IPS-20b (cell line): ENCODE data around the gene ONECUT3.

Experiments used
- H3K27ac ChIP-seq: one replicate; pipeline ENCODE4 v1.5.1; 2013; ENCODE audit warnings: low read length
- H3K27me3 ChIP-seq: 2 replicates; pipeline ENCODE4 v1.6.1; 2013; ENCODE audit warnings: mild to moderate bottlenecking, low read length, inconsistent platforms; ENCODE audit not compliant: insufficient read depth
- H3K36me3 ChIP-seq: 2 replicates; pipeline ENCODE4 v1.6.1; 2013; ENCODE audit warnings: low read depth, mild to moderate bottlenecking, inconsistent platforms, low read length, moderate library complexity; ENCODE audit not compliant: insufficient read depth
- H3K4me1 ChIP-seq: 2 replicates; pipeline ENCODE4 v1.6.1; 2013; ENCODE audit warnings: mild to moderate bottlenecking, control low read depth, inconsistent platforms, low read length, moderate library complexity; ENCODE audit not compliant: insufficient read depth
- H3K4me3 ChIP-seq: 2 replicates; pipeline ENCODE4 v1.5.1; 2013; ENCODE audit warnings: mild to moderate bottlenecking, low read length, inconsistent platforms
- H3K9ac ChIP-seq: 2 replicates; pipeline ENCODE4 v1.6.1; 2013; ENCODE audit warnings: low read depth, mild to moderate bottlenecking, inconsistent platforms, low read length, moderate library complexity
- H3K9me3 ChIP-seq: 2 replicates; pipeline ENCODE4 v1.6.1; 2013; ENCODE audit warnings: mild to moderate bottlenecking, low read depth, low read length, inconsistent platforms; ENCODE audit not compliant: insufficient read depth

The ONECUT3 gene

GRCh38 chr19:1744133-1744665 lies 9.1 kb upstream of the ONECUT3 start:
- no peak overlapping the region for H3K9ac ChIP-seq
- H3K4me3 ChIP-seq, result no peak overlapping the region

GRCh38 chr19:1744822-1745563 lies 8.3 kb upstream of the ONECUT3 start:
- H3K27me3 ChIP-seq, result peaks cover 81% of the 10 kb centered on the region
- no peaks in the 10 kb centered on the region for H3K4me1 ChIP-seq
- H3K36me3 ChIP-seq, result no peaks in the 10 kb centered on the region
- no peaks in the 10 kb centered on the region for H3K9me3 ChIP-seq
- peak overlapping the region; percentile 36; the same call in 1 of the 2 replicates for H3K4me3 ChIP-seq
- H3K27ac ChIP-seq, result no peak overlapping the region
- H3K9ac ChIP-seq, result no peak overlapping the region

More at GRCh38 chr19:1744133-1744665, 9.1 kb upstream of the ONECUT3 start:
- no peak overlapping the region for H3K27ac ChIP-seq
- H3K27me3 ChIP-seq, result peaks cover 77% of the 10 kb centered on the region
- no peaks in the 10 kb centered on the region for H3K4me1 ChIP-seq
- H3K9me3 ChIP-seq, result no peaks in the 10 kb centered on the region
- H3K36me3 ChIP-seq, result no peaks in the 10 kb centered on the region

DNA sequence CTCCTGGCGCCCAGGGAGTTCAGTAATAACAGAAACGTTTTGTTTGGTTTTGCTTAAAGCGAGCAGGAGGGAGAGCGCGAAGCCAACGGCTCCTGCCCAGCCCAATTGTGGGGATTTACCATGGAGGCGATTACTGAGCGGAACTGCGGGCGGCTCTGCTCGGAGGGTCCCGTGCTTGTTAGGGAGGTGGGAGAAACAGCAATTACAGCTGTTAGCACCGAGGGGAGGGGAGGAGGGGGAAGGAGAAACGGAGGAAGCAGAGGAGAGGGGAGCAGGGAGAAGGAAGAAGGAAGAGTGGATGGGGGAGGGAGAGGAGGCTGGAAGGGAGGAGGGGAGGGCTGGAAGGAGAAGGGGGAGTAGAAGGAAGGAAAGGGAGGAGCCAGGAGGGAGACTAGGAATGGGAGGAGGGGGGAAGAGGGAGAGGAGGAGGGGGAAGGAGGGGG lies 7.7 kb upstream of the ONECUT3 start:
- Histone ChIP-seq H3K27ac (no peak overlapping the region), H3K27me3 (peaks cover 81% of the 10 kb centered on the region), H3K4me3 (peak overlapping the region; percentile 36; the same call in 1 of the 2 replicates), H3K9ac (no peak overlapping the region), H3K36me3 (no peaks in the 10 kb centered on the region), H3K4me1 (no peaks in the 10 kb centered on the region), H3K9me3 (no peaks in the 10 kb centered on the region)

DNA sequence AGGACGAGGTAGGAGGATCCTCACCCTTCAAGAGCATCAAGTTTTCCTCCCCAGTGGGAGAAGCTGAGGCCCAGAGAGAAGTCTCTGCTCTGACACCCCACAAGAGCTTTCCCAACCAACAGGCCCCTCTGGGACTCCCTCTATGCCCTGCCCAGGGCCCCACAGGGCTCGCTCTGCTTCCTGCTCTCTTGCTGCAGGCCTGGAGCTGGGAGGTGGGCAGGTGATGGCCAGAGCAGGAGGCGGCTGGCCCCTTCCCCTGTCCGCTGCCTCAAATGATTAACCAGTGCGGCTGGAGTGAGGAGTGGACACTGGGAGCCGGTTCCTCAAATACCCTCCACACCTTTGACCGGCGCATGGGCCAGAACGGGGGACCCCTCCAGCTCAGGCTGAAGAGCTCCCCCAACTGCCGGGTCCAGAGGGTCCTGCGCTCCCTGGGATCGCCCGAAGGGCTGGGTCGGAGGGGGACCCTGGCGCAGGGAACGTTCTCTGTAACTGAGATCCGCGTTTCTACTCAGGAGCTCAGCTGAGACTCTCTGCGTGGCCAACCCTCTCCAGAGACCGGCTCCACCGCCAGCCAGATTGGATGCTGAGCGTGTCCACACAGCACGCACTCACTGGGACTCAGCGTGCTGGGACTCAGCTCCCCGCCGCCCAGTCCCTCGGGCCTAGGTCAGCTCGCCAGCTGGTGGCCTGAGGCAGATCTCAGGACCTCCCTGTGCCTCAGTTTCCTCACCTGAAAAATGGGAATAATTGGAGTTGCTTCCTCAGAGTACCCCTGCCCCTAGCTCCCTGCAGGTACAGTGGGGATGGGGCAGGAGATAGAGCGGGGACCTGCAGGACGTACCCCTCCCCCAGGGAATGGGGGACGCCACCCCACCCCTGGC lies 6.7 kb upstream of the ONECUT3 start:
- Histone ChIP-seq H3K9ac (no peak overlapping the region), H3K4me3 (0 out of 2 replicates have a peak overlapping the region, but pooled peaks have one; percentile 14), H3K9me3 (no peaks in the 10 kb centered on the region), H3K27me3 (peaks cover 89% of the 10 kb centered on the region), H3K36me3 (no peaks in the 10 kb centered on the region), H3K27ac (no peak overlapping the region), H3K4me1 (no peaks in the 10 kb centered on the region)

- no peaks in the 10 kb centered on the region for H3K4me1 ChIP-seq
- H3K9ac ChIP-seq, result no peak overlapping the region
- H3K27me3 ChIP-seq, result peaks cover 93% of the 10 kb centered on the region
- no peak overlapping the region for H3K27ac ChIP-seq
- peak overlapping the region; percentile 57 for H3K4me3 ChIP-seq
- H3K36me3 ChIP-seq, result no peaks in the 10 kb centered on the region
- H3K9me3 ChIP-seq, result no peaks in the 10 kb centered on the region
Observed at GRCh38 chr19:1747285-1748114, 5.8 kb upstream of the ONECUT3 start.

- Histone ChIP-seq H3K27me3 (peaks cover 96% of the 10 kb centered on the region), H3K27ac (no peak overlapping the region), H3K4me1 (no peaks in the 10 kb centered on the region), H3K9me3 (no peaks in the 10 kb centered on the region), H3K4me3 (peak overlapping the region; percentile 57), H3K36me3 (no peaks in the 10 kb centered on the region), H3K9ac (no peak overlapping the region)
Observed at GRCh38 chr19:1748115-1748872, 5.0 kb upstream of the ONECUT3 start.

DNA sequence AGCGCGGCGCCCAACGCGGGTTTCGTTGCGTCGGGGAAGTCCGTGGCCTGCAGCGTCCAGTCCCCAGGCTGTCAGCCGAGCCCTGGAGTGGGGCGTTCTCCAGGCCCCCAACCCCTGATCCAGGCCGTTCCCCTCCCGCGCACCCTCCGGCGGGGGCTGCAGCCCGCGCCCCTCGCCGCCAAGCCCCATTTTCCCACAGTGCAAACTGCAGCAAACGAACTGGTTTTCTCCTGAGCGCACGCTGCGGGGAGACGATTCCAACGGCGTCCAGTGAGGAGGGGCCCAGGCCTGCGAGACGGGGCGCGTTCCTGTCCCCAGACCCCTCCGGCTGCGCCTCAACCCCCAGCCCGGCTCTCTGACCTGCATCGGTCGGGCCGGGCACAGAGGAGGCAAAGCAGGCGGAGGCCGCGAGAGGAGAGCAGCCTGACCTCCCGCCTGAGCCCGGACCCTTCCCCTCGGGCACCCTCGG lies 4.4 kb upstream of the ONECUT3 start:
- Histone ChIP-seq H3K27me3 (peaks cover 97% of the 10 kb centered on the region), H3K4me3 (no peak overlapping the region), H3K27ac (no peak overlapping the region)

DNA sequence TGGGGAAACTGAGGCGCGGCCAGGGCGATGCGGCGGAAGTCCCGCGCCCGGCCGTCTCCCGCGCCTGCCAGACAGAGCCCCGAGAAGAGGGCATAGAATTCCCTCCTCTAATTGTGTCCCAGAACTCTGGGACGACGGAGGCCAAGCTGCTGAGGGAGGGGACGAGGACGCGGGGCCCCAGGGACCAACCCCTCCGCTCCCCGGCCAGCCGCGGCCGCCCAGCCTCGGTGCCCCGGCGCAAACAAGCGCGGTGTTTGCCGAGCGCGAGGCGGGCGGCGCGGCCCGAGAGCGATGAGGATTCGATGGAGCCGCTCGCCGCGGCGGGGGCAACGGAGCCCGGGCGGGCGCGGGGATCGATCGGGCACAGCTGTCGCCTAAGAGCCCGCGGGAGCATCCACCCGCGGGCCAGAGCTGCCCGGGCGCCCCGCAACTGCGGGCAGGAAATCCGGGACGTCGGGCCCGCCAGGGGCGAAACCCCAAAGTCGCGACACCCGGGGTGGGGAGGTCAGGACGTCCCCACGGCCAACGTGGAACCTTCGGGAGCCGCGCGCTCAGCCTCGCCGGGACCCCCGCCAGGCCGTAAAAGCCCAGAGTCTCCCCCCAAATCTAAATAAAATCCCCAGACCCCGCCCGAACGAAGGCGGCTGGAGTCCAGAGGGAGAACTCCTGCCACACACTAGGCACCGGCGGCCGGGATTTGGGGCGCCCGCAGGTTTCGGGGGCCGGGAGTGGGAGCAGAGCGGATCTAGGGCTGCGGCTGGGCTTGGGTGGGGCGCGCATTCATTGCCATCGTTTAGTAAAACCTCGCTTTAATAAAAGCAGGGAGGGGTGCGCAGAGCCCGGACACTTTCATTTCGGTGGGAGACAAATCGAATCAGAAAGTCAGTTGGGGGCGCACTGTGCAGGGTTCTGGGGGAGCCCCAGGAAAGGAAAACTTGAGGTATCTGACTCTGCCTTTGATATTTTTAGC lies 3.6 kb upstream of the ONECUT3 start:
- Histone ChIP-seq H3K27me3 (peaks cover 93% of the 10 kb centered on the region), H3K36me3 (no peaks in the 10 kb centered on the region), H3K4me3 (no peak overlapping the region), H3K9me3 (no peaks in the 10 kb centered on the region), H3K4me1 (no peaks in the 10 kb centered on the region), H3K27ac (no peak overlapping the region), H3K9ac (no peak overlapping the region)

More for the DNA sequence above, 4.4 kb upstream of the ONECUT3 start:
- Histone ChIP-seq H3K36me3 (no peaks in the 10 kb centered on the region), H3K9me3 (no peaks in the 10 kb centered on the region), H3K4me1 (no peaks in the 10 kb centered on the region), H3K9ac (no peak overlapping the region)

DNA sequence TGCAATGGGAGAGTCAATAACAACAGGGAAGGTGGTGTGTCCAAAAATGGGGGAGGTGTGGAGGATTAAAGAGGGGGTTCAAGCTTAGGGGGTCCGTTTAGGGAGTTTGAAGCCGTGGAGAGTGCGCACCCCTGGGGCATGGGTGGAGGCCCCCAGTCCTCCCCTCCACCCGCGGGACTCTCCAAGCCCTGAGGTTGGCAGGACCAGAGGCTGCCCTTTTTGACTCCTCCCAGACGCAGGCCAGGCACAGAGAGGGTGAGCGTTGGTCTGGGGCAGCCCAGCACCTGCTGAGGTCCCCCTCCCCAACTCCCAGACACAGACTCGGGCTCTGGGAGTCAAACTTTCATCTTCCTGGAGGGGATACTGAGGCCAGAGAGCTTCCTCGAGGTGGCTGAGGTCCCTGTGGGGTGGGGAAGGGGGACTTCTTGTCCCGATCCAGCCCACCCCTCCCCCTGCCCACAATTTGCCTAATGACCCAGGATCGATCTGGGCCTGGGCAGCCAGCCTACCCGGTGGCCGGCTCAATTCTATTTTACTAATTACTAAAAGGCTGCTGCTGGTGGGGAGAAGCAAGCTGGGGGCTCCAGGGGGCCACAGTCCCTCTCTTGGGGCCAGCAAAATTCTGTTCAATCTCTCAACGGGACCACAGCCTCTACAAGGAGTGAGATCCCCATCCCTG lies 2.8 kb upstream of the ONECUT3 start:
- H3K36me3 ChIP-seq, result no peaks in the 10 kb centered on the region
- H3K27me3 ChIP-seq, result peaks cover 93% of the 10 kb centered on the region
- H3K9ac ChIP-seq, result no peak overlapping the region
- no peaks in the 10 kb centered on the region for H3K4me1 ChIP-seq
- no peaks in the 10 kb centered on the region for H3K9me3 ChIP-seq
- no peak overlapping the region for H3K27ac ChIP-seq
- H3K4me3 ChIP-seq, result no peak overlapping the region
